Caco-2 (cell line): ENCODE measurements around the gene GPR137. TPM values are rescaled to one million over a fixed set of nuclear protein-coding genes. Genes with fewer than 3 reads are reported as not detected.

Experiments used
- BruUV-seq: library from RNA; stranded (reverse); fragments of 400-500 nt; replicated peaks from 2 replicates; lab custom pipeline; 2021; lab: Mats Ljungman, UMichigan
- CTCF ChIA-PET: fragments of 300-600 bp; sonication (Branson Sonifier 250); formaldehyde crosslinking; loops from one replicate; lab custom pipeline; 2022; ENCODE audit warnings: antibody characterized with exemption; lab: Charles Lee
- POLR2A ChIA-PET: fragments of 300-600 bp; sonication (Branson Sonifier 250); formaldehyde crosslinking; loops from one replicate; lab custom pipeline; 2022; ENCODE audit warnings: antibody characterized with exemption; lab: Charles Lee
- DNase-seq, 2 experiments: peaks; one replicate each; pipeline versions ENCODE4 v3.0.0 to v3.0.0-alpha.2; 2020 to 2022
- H3K27me3 ChIP-seq: replicated peaks from 2 replicates; pipeline ENCODE4 v1.6.0; 2011; ENCODE audit warnings: low read length; ENCODE audit not compliant: control insufficient read depth, insufficient read depth
- H3K36me3 ChIP-seq: 2 replicates; pipeline ENCODE4 v1.5.1; 2011; ENCODE audit warnings: low read length; ENCODE audit not compliant: control insufficient read depth, insufficient read depth
- H3K4me1 ChIP-seq: fragments of 250-450 bp; sonication (Bioruptor Pico); 2 replicates; pipeline ENCODE4 v1.5.1; 2020; ENCODE audit warnings: mild to moderate bottlenecking
- H3K4me3 ChIP-seq: 2 replicates; pipeline ENCODE4 v1.5.1; 2011; ENCODE audit warnings: low read depth, mild to moderate bottlenecking, control low read depth, low read length
- H3K9me3 ChIP-seq: fragments of 250-450 bp; sonication (Bioruptor Pico); 2 replicates; pipeline ENCODE4 v1.5.1; 2020; ENCODE audit warnings: mild to moderate bottlenecking, moderate library complexity
- H3K27ac Mint-ChIP-seq: one replicate; pipeline ENCODE4 v1.8.0; 2022; ENCODE audit warnings: mixed read lengths; ENCODE audit not compliant: unreplicated experiment
- H3K27me3 Mint-ChIP-seq: one replicate; pipeline ENCODE4 v1.8.0; 2022; ENCODE audit warnings: mixed read lengths; ENCODE audit not compliant: insufficient read depth, unreplicated experiment
- H3K36me3 Mint-ChIP-seq: one replicate; pipeline ENCODE4 v1.8.0; 2022; ENCODE audit warnings: mild to moderate bottlenecking, mixed read lengths; ENCODE audit not compliant: insufficient read depth, unreplicated experiment
- H3K4me1 Mint-ChIP-seq: one replicate; pipeline ENCODE4 v1.8.0; 2022; ENCODE audit warnings: low read depth, mixed read lengths; ENCODE audit not compliant: unreplicated experiment
- H3K4me3 Mint-ChIP-seq: one replicate; pipeline ENCODE4 v1.8.0; 2022; ENCODE audit warnings: mild to moderate bottlenecking, moderate library complexity, mixed read lengths; ENCODE audit not compliant: unreplicated experiment
- H3K9me3 Mint-ChIP-seq: one replicate; pipeline ENCODE4 v1.8.0; 2022; ENCODE audit warnings: mixed read lengths; ENCODE audit not compliant: unreplicated experiment
- CTCF ChIP-seq, 2 experiments: fragments of 200-600 bp in 1 of 2; IDR thresholded peaks; 1 replicate in 1 of 2; 2 replicates in 1 of 2; pipeline versions ENCODE4 v1.5.1 to v1.8.0; 2011 to 2022; ENCODE audit warnings: antibody characterized with exemption in 1 of 2, control low read depth in 1 of 2, inconsistent platforms in 1 of 2, low read depth in 1 of 2, low read length in 1 of 2, mild to moderate bottlenecking in 1 of 2, moderate library complexity in 1 of 2; ENCODE audit not compliant: insufficient read depth in 1 of 2, severe bottlenecking in 1 of 2, unreplicated experiment in 1 of 2
- intact Hi-C: fragments of 100-400 bp; cut with micrococcal nuclease; formaldehyde crosslinking; loops from one replicate; pipeline ENCODE4 v1.10.0; 2022; ENCODE audit not compliant: unreplicated experiment
- total RNA-seq: library from RNA; stranded (reverse); gene quantifications from 2 replicates; pipeline ENCODE4 v1.2.3, GENCODE V29; 2022

The GPR137 gene
- total RNA-seq, 1 experiment from 2014 or later, result 58.5 TPM

GRCh38 chr11:64317961-64318765 lies 32.5 kb downstream of the GPR137 start, which contains the start of gene PRDX5:
TSS of gene PRDX5 (plus strand) at chr11:64318121. CDS start at chr11:64318216, 95 bp downstream.
- no TSS peak for BruUV-seq
- Histone ChIP-seq H3K4me3 (peak within 1 kb of the TSS; percentile 70), H3K27me3 (no peaks in the 10 kb centered on the region), H3K4me1 (peaks cover 21% of the 10 kb centered on the region), H3K36me3 (peaks cover 5% of the 10 kb centered on the region), H3K9me3 (no peaks in the 10 kb centered on the region)
- POLR2A ChIA-PET, result interaction anchor here (0.6 to 2.6 kb wide), 35 partner anchors 11 to 817 kb away, joined by 3 to 86 read pairs (median 6); partner anchors contain the start of genes BAD, ESRRA, GPR137 and MACROD1
- H3K4me1 Mint-ChIP-seq, result peaks cover 28% of the 10 kb centered on the region
- peaks cover 69% of the 10 kb centered on the region for H3K36me3 Mint-ChIP-seq
- peak in 1 of 2 experiments; percentile 56 for TF ChIP-seq CTCF (IDR thresholded peaks at IDR 0.05; ENCODE audit: insufficient read depth in 1 of 2, low read depth in 1 of 2, low read length in 1 of 2, severe bottlenecking in 1 of 2, unreplicated experiment in 1 of 2)
- intact Hi-C loops, result loop anchor here (1.0 to 5.0 kb wide), 6 partner anchors 13 to 331 kb away; partner anchors contain the start of gene ESRRA
- peak within 1 kb of the TSS; percentile 84 for H3K4me3 Mint-ChIP-seq
- CTCF ChIA-PET, result interaction anchor here (0.6 to 3.6 kb wide), 35 partner anchors 9 to 957 kb away, joined by 3 to 274 read pairs (median 6); partner anchors contain the start of genes CATSPERZ, ESRRA, MACROD1 and SF1
- H3K27ac Mint-ChIP-seq, result peak within 1 kb of the TSS; percentile 97
- peak; percentile 98 for DNase-seq
- no peaks in the 10 kb centered on the region for H3K9me3 Mint-ChIP-seq
- H3K27me3 Mint-ChIP-seq, result no peaks in the 10 kb centered on the region

- intact Hi-C loops, result loop anchor here (5.0 kb wide), 1 partner anchor 88 kb away; no protein-coding TSS in a partner anchor
- TF ChIP-seq CTCF (IDR thresholded peaks at IDR 0.05; ENCODE audit: insufficient read depth in 1 of 2, low read depth in 1 of 2, low read length in 1 of 2, severe bottlenecking in 1 of 2, unreplicated experiment in 1 of 2), result no peak
- peak overlapping the region; percentile 97 for H3K27ac Mint-ChIP-seq
- TSS peak; percentile 39 for BruUV-seq
- H3K4me3 Mint-ChIP-seq, result peak overlapping the region; percentile 84
- H3K36me3 Mint-ChIP-seq, result peaks cover 70% of the 10 kb centered on the region
- H3K4me1 ChIP-seq, result peaks cover 21% of the 10 kb centered on the region
- no peaks in the 10 kb centered on the region for H3K27me3 ChIP-seq
- DNase-seq, result peak in 1 of 2 experiments; percentile 29
- peak overlapping the region; percentile 70 for H3K4me3 ChIP-seq
- ChIA-PET POLR2A (interaction anchor here (2.1 to 2.6 kb wide), 3 partner anchors 14 to 460 kb away, joined by 5 to 86 read pairs (median 13); partner anchors contain the start of genes ESRRA and SF1), CTCF (interaction anchor here (0.6 to 3.6 kb wide), 10 partner anchors 9 to 238 kb away, joined by 3 to 274 read pairs (median 17); partner anchors contain the start of genes CATSPERZ and ESRRA)
- H3K36me3 ChIP-seq, result peaks cover 5% of the 10 kb centered on the region
- no peaks in the 10 kb centered on the region for H3K9me3 Mint-ChIP-seq
- H3K27me3 Mint-ChIP-seq, result no peaks in the 10 kb centered on the region
- no peaks in the 10 kb centered on the region for H3K9me3 ChIP-seq
- H3K4me1 Mint-ChIP-seq, result peaks cover 24% of the 10 kb centered on the region
These were observed 33.4 kb downstream of the GPR137 start for GRCh38 chr11:64318766-64319761.
